ENCODE data around the gene HEMK1.

The HEMK1 gene, protein sequence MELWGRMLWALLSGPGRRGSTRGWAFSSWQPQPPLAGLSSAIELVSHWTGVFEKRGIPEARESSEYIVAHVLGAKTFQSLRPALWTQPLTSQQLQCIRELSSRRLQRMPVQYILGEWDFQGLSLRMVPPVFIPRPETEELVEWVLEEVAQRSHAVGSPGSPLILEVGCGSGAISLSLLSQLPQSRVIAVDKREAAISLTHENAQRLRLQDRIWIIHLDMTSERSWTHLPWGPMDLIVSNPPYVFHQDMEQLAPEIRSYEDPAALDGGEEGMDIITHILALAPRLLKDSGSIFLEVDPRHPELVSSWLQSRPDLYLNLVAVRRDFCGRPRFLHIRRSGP

GRCh38 chr3:50568947-50569749, at the start of gene HEMK1:
HEMK1 (plus strand) TSS chr3:50569522; CDS start chr3:50571105, 1,583 bp downstream.
- peak; percentile 95 for DNase-seq (ENCODE audit: low read depth)

GRCh38 chr3:50520849-50521248, 48.5 kb upstream of the HEMK1 start:
- DNase-seq (ENCODE audit: low read depth): no peak

- DNase-seq (ENCODE audit: low read depth): no peak
Observed at GRCh38 chr3:50521572-50521971, 47.8 kb upstream of the HEMK1 start.

- no peak for DNase-seq (ENCODE audit: low read depth)
Observed at GRCh38 chr3:50523279-50523811, 46.0 kb upstream of the HEMK1 start.

GRCh38 chr3:50524746-50525145, 44.6 kb upstream of the HEMK1 start:
- DNase-seq (ENCODE audit: low read depth): no peak

GRCh38 chr3:50525191-50525910, 44.0 kb upstream of the HEMK1 start:
- no peak for DNase-seq (ENCODE audit: low read depth)

DNA sequence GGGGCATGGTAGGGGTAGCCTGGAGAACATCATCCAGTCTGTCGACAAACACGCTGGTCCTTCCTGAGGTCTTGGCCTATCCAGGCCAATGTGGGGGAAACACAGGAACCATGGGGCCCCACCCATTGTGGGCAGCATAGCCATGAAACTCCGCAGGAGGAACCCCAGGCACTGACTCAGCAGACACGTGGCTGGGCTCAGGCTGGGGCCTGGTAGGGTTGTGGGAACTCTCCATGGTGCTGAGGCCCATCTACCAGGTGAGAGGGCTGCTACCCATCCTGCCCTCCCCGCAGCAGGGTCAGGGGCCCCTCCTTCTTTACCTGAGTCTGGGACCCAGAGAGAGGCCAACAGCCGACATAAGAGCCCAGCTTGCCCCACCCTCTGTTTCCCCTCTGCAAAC, 43.3 kb upstream of the HEMK1 start:
- DNase-seq (ENCODE audit: low read depth): peak; percentile 53

DNA sequence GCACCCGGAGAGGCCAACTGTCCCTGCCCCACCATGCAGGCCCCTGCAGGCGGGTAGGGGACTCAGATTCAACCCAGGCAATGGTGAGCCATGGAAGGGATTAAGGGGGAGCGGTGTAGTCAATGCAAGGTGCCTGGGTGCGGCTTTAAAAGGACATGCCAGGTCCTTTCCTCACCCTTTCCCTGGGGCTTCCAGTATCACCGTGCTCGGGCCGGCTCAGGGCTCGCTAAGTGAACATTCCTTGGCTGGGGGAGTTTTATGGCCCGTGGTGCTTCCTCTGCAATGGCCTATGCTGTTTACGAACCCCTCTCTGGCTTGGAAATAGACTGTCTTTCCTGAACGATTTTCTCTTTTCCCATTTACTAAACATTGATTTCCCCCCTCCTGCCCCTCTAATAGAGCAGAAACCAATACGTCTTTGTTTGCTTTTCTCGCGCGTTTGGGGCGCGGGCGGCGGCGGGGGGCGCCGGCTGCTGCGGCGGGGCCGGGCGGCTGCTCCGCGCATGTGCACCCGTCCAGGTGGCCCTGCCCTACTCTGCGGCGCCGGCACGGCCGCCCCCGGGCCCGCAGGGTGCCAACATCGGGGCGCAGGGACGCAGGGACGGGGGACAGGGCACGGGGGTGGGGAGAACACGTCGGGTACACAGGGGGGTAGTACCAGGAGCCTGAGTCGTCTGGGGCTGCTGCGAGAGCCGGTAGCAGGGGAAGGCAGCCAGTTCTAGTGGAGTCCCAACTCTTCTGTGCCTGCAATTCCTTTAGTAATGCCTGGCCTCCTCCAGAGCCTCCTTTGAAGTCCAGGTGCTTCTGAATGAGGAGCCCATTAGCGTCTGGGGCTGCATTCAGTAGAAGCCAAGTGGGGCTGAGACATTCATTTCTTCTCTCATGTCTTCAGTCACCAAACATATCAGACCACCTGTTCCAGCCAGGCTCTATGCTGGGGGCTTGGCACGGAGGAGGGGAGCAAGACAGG, 39.0 kb upstream of the HEMK1 start:
- DNase-seq (ENCODE audit: low read depth): no peak

GRCh38 chr3:50531201-50531600, 38.1 kb upstream of the HEMK1 start:
- DNase-seq (ENCODE audit: low read depth): no peak

DNA sequence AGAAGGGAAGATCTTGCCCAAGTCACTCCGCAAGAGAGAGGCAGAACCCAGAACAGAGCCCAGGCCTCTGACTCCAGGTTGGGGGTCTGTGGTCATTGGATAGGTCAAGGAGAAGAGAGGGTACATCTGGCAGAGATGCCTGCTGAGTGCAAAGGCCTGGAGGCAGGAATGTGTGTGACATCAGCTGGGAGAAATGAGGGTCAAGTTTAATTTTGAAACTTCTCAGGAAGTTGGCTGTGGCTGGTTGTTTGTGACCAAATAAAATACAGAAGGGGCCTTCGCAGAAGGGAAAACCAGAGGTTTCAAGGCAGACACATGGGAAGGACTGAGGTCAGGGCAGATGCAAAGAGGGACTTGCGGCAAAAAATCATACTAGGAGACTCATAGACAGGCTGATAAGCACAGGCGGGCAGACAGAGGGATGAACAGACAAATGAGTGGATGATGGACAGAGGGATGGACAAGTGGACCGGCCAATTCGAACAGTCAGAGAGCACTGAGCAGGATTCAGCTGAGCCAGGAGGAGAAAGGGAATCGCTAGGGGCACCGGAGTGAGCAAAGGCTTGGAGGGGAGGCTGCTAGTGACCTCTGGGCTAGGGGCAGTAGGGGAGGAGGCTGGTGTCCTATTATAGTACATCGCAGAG, 37.1 kb upstream of the HEMK1 start:
- DNase-seq (ENCODE audit: low read depth): peak; percentile 54

DNA sequence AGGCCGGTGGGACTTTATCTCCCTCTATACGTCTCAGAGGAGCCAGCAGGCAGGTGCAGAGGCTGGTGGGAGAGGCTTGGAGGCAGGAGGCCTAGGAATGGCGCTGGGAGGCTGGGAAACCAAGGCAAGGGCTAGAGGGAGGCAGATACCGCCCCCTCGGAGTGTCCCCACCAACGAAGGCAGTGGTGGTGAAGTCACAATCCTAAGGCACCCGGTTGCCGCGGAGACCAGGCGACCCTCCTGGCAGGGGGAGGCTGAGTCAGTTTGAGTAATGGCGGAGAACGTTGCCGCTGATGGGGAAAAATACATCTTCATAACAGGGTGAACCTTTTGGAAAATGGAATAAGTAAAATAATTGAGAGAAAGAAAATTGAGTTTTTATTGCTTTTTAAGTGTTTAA, 36.0 kb upstream of the HEMK1 start:
- DNase-seq (ENCODE audit: low read depth): no peak

GRCh38 chr3:50533807-50534461, 35.4 kb upstream of the HEMK1 start:
- DNase-seq (ENCODE audit: low read depth): no peak

DNA sequence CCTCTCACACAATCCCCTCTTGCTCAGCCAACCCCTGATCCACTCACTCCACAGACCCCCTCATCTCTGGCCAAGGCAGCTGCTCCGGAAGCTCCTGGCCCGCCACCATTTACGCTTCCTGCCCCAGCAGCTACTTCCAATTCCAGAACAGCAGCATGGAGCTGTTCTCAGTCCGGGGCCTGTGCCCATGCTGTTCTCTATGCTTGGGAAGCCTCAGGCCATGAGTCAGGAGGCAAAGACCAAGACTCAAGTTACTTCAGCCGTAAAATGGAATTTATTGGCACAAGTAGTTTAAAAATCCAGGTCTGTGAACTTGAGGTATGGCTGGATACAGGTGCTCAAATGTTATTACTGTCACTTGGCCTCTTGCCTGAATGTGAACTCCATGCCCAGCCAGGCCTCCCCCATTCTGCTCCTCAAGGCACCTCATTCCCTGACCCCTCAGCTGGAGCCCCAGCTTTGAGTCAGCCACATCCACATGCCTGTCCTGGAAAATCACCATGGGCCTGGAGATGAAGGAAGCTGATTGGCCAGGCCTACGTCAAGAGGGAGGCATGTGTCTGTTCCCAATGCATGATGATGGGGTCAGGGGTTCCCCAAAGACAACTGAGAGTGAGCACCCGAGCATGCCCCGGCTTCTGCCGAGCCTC, 34.5 kb upstream of the HEMK1 start:
- DNase-seq (ENCODE audit: low read depth): peak; percentile 31

DNA sequence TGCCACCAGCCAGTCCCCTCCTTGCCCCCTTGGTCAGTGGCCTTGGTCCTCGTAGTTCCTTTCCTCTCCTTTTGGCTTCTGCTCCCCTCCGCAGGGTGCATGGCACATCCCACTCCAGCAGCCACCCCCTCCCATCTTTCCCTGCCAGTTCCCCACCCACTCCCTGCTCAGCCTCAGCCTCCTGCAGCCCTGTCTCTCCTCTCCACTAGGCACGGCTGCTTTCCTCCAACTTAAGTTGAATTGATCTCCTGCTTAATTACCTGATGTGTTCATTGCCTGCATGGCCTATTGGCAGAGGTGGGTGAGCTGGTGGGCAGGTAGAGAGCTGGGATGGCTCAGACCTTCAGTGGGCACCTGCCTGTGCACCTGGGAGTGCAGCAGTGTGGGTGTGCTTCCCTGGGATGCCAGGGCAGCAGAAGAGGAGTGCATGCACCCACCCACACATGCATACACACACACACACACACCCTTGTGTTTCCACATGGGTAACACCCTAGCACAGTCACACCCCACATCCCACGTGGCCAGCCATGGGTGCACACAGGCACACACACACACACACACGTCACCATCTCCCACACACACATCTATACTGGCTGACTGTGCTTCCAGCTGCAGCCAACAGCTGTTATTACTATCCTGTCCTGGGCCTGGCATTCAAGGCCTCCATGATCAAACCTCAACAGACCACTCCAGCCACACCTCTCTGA, 32.7 kb upstream of the HEMK1 start:
- no peak for DNase-seq (ENCODE audit: low read depth)

DNA sequence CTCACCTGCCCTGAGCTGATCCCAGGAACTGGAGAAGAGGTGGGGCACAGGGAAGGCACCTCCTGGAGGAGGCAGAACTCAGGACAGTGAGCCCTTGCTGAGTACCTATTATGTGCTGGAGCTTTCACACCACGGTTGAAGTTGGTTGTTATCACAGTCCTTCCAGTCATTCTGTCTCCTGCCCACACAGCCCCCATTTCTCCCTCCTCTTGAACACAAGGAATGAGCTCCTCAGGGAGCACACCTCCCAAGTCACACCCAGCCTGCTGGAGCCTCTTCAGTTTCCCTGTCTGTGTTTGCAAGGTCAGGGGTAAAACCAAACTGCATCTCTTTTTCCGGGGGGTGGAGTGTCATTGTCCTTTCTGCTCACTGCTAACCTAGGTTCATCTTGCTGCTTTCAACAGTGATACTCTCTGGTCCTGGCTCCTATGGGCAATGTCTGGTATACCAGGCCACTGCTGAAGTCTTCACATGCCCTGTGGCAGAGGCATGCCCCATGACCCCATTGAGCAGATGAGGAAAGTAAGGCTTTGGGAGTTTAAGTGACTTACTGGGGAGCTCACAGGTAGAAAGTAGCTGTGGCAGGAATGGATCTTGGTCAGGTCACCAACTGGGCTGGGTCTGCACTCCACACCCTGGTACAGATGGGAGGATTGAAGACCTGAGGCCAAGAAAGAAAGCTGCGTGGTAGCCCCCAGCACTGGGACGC, 31.7 kb upstream of the HEMK1 start:
- DNase-seq (ENCODE audit: low read depth): no peak

DNA sequence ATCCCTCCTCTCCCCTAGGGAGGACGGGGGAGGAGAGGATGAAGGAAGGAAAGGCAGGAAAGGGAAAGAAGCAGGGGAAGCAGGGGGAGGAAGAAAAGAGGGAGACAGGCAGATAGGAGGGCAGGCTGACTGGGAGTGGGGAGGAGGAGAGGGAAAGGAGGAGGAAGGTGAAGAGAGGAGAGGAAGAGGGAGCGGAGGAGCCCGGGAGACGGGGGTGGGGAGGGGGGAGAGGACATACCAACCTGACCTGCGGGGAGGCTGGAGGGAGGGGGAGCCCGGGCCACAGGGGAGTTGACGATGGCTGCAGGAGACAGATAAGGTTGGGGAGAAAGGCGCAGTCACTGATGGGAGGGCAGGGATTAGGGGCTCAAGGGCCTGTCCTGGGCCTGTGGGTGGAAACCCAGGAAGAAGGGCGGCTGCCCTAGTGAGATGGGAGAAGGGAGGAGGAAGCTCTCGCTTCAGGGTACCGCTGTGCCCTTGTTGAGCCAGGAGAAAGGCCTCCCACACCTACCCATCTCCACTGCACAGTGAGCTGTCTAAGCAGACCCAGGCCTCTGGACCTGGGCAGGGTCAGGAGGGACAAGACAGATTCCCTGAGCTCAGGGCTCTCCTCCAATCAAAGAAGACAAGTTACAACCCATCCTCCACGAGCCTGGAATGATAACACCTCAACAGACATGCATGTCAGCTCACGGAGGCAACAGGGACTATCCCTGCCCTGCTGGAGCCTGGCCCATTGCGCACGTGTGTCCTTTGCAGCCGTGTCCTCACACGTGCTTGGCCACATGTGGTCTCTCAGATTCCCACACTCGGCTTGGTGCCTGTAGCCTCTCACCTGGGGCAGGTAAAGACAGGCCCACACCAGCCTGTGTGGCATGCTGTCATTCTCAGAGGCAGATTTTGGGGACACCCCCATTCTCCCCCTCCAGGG, 29.7 kb upstream of the HEMK1 start:
- DNase-seq (ENCODE audit: low read depth): no peak
